Esophagus muscularis mucosa (tissue), 4 donors: ENCODE data around the gene TPO. TPM values are rescaled to one million over a fixed set of nuclear protein-coding genes. Genes with fewer than 3 reads are reported as not detected.

Experiments
- DNase-seq: peaks from one replicate; pipeline ENCODE4 v3.0.0-alpha.2; 2017; ENCODE audit errors: extremely low spot score
- H3K27ac ChIP-seq, 4 donors: fragments of 200-600 bp; sonication (generic); replicated peaks in 1 of 4; 1 replicate in 3 of 4; 2 replicates in 1 of 4; pipeline ENCODE4 v1.5.1; 2016 to 2019; ENCODE audit warnings: mild to moderate bottlenecking in 1 of 4
- H3K27me3 ChIP-seq, 4 donors: fragments of 200-600 bp; sonication (generic); one replicate each; pipeline versions ENCODE4 v1.5.1 to v1.6.0; 2016 to 2019
- H3K36me3 ChIP-seq, 4 donors: fragments of 200-600 bp; sonication (generic); one replicate each; pipeline ENCODE4 v1.5.1; 2016 to 2019
- H3K4me1 ChIP-seq, 4 donors: fragments of 200-600 bp; sonication (generic); one replicate each; pipeline ENCODE4 v1.5.1; 2016 to 2019
- H3K4me3 ChIP-seq, 4 donors: fragments of 200-600 bp; sonication (generic); 1 replicate in 2 of 4; 2 replicates in 2 of 4; pipeline ENCODE4 v1.5.1; 2016 to 2019; ENCODE audit warnings: mild to moderate bottlenecking in 4 of 4, moderate library complexity in 1 of 4
- H3K9me3 ChIP-seq, 4 donors: fragments of 200-600 bp; sonication (generic); 1 replicate in 3 of 4; 2 replicates in 1 of 4; pipeline ENCODE4 v1.5.1; 2016 to 2019
- CTCF ChIP-seq, 3 experiments: fragments of 200-600 bp in 2 of 3; fragments of 450-650 bp in 1 of 3; sonication (generic) in 2 of 3; IDR thresholded peaks; one replicate each; pipeline ENCODE4 v1.5.1; 2017 to 2019; ENCODE audit warnings: antibody characterized with exemption in 3 of 3, mild to moderate bottlenecking in 2 of 3, moderate library complexity in 1 of 3
- EP300 ChIP-seq: sonication (generic); formaldehyde crosslinking; IDR thresholded peaks from one replicate; pipeline ENCODE4 v1.6.1; 2017; ENCODE audit warnings: antibody characterized with exemption
- POLR2A ChIP-seq: fragments of 450-650 bp; IDR thresholded peaks from one replicate; pipeline ENCODE4 v1.6.1; 2017; ENCODE audit warnings: antibody characterized with exemption, moderate library complexity, mild to moderate bottlenecking, low read depth
- POLR2AphosphoS5 ChIP-seq, 2 donors: sonication (generic); formaldehyde crosslinking; IDR thresholded peaks; one replicate each; pipeline ENCODE4 v1.6.1; 2017; ENCODE audit warnings: antibody characterized with exemption in 2 of 2
- WGBS: methylation state at CpG from one replicate; pipeline ENCODE4 v1.1.5; 2018; 5-methylcytosine and 5-hydroxymethylcytosine counted together
- intact Hi-C: fragments of 100-400 bp; cut with DNase I; formaldehyde crosslinking; loops from one replicate; pipeline ENCODE4 v1.15.1; 2023
- total RNA-seq, 4 donors: library from RNA; depleted of rRNA; stranded (reverse); fragments of >200 nt; gene quantifications; one replicate each; pipeline versions ENCODE4 v1.1.0 to v1.2.1, GENCODE V29; 2016

The TPO gene
- total RNA-seq, 4 donors from 2014 or later: 7.1 to 18.4 (median 10.4) TPM

DNA sequence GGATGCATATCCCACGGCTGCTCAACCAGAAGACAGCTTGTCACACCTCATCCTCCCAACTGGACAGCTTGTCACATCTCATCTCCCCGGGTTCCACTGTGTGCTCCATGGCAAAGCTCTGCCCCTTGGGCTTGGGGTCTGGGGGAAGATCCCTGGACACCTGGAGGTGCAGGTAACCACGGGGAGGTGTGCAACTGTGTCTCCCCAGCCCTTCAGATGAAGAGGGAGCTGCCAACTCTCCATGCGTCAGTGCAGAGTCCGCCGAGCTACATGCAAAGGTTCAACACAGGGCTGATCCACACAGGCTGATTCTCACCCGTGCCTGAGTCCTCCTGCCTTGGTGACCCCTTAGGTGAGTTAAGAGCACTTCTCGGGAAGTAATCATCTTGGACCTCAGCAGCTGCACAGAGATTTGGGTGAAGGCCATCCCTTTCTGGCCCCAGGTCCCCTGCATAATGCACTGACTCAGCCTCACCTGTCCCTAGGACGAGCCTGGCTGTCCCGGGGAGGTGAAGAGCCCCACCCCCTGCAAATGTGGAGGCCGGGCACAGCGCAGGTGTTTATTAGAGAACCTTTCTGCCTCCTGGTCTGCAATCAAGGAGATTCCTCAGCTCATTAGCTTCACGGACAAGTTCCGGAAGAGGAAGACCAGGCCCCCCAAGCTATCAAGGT is 173.1 kb downstream of the TPO start:
- peaks cover 4 to 15% (median 7%) of the 10 kb centered on the region in 4 donors for H3K4me1 ChIP-seq
- H3K27ac ChIP-seq: no peak overlapping the region
- intact Hi-C loops: no loop called here
- H3K27me3 ChIP-seq: peaks cover 0 to 23% (median 0%) of the 10 kb centered on the region in 4 donors
- no peaks in the 10 kb centered on the region for H3K9me3 ChIP-seq
- TF ChIP-seq POLR2A (no peak), CTCF (IDR thresholded peaks at IDR 0.05) (no peak), POLR2AphosphoS5 (IDR thresholded peaks at IDR 0.05) (no peak), EP300 (no peak)
- WGBS: 88% methylated on average over 11 of the region's 14 CpGs
- no peaks in the 10 kb centered on the region for H3K36me3 ChIP-seq
- H3K4me3 ChIP-seq: no peak overlapping the region
- no peak for DNase-seq

DNA sequence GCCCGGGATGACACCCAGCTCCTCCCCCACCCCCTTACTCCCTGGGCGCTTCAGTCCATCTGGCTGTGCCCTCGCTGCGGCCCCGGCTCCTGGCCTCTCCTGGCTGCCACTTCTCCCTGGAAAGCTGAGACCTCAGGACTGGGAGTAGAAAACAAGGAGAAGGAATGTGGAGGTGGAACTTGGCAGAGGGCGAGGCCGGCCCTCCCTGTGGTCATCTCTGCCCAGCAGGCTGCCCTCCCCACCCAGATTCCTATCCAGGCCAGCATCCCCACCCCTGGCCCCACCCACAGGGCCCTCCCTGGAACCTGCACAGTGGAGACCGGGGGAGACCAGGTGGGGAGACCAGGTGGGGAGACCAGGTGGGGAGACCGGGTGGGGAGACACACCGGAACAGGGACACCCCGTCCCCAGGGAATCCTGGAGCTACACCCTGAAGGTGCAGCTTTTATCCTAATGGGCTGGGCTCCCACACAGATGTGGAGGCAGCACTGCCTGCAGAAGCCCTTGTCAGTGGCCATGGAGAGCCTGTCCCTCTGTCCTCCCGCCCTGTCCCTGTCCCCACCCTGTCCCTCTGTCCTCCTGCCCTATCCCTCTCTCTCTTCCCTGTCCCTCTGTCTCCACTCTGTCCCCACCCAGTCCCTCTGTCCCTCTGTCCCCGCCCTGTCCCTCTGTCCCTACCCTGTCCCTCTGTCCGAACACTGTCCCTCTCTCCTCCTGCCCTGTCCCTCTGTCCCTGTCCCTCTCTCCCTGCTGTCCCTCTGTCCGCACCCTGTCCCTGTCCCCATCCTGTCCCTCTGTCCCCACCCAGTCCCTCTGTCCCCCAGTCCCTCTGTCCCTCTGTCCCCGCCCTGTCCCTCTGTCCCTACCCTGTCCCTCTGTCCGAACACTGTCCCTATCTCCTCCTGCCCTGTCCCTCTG is 173.9 kb downstream of the TPO start:
- 89% methylated on average over 11 of the region's 17 CpGs for WGBS
- Histone ChIP-seq H3K27me3 (peaks cover 0 to 23% (median 0%) of the 10 kb centered on the region in 4 donors), H3K36me3 (no peaks in the 10 kb centered on the region), H3K4me3 (no peak overlapping the region), H3K27ac (no peak overlapping the region), H3K9me3 (no peaks in the 10 kb centered on the region), H3K4me1 (peaks cover 12 to 23% (median 15%) of the 10 kb centered on the region in 4 donors)
- TF ChIP-seq CTCF (IDR thresholded peaks at IDR 0.05) (no peak), POLR2A (no peak), POLR2AphosphoS5 (IDR thresholded peaks at IDR 0.05) (no peak), EP300 (no peak)
- DNase-seq: no peak
- intact Hi-C loops: no loop called here

DNA sequence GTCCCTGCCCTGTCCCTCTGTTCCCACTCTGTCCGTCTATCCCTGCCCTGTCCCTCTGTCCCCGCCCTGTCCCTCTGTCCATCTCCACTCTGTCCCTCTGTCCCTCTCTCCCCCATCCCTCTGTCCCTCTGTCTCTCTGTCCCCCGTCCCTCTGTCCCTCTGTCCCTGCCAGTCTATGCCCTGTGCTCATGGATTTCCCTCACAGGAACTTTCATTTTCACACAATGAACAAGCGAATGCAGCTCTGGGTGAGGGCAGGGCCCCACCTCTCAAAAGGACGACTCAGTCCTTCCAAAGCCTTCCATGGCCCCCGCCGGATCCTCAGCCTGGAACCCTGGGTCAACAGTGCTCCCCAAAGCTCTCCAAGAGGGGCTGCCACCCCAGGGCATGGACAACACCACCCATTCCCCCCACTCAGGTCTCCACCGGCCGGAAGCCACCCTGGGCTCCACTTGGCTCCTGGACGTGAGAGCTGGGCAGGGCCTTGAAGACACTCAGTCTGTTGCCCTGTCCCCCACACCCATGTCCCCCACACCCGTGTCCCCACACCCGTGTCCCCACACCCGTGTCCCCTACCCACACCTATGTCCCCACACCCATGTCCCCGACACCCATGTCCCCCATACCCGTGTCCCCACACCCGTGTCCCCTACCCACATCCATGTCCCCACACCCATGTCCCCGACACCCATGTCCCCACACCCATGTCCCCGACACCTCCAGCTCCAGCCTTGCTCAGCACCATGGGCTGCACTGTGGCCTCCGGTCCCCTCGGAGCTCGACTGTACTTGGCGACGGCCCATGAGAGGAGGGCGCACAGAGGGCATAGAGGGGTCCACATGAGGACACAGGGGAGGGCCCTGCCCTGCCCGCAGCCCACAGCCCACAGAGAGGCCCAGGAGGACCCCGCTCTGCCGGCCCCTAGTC is 175.1 kb downstream of the TPO start:
- Histone ChIP-seq H3K9me3 (no peaks in the 10 kb centered on the region), H3K27ac (no peak overlapping the region), H3K4me1 (peaks cover 19 to 30% (median 22%) of the 10 kb centered on the region in 4 donors), H3K27me3 (peaks cover 0 to 23% (median 0%) of the 10 kb centered on the region in 4 donors), H3K36me3 (no peaks in the 10 kb centered on the region), H3K4me3 (no peak overlapping the region)
- DNase-seq: no peak
- WGBS: 89% methylated on average over 25 of the region's 27 CpGs
- TF ChIP-seq CTCF (IDR thresholded peaks at IDR 0.05) (no peak), POLR2A (no peak), EP300 (no peak), POLR2AphosphoS5 (IDR thresholded peaks at IDR 0.05) (no peak)
- intact Hi-C loops: no loop called here

DNA sequence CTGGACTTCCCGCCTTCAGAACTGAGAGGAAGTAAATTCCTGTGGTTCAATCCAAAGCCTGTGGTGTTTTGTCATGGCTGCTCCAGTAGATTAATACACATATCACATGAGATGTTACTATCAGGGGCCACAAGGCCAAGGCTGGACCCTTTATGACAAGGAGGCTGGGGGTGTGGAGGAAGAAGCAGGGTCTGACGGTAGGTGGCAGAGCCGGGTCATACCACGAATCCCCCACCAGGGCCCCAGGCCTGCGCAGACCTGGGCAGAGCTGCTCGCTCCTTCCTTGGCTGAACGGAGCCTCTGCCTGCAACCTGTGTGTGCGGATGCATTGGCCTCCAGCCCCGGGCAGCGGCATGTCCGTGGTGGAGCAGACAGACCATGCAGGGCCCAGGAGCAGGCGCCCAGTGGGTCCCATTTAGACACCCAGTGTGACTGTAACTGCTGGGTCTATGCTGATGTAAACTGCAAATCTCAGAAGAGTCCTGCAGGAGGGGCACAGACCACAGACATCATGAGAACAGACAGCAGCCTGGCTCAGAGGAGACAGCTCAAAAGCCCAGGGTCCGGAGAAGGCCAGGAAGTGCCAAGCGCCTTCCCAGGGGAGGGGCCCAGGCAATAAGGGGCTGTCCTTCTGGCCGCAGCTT is 175.8 kb downstream of the TPO start:
- no peak overlapping the region for H3K4me3 ChIP-seq
- intact Hi-C loops: no loop called here
- peaks cover 27 to 37% (median 30%) of the 10 kb centered on the region in 4 donors for H3K4me1 ChIP-seq
- no peaks in the 10 kb centered on the region for H3K36me3 ChIP-seq
- peaks cover 0 to 23% (median 0%) of the 10 kb centered on the region in 4 donors for H3K27me3 ChIP-seq
- H3K9me3 ChIP-seq: no peaks in the 10 kb centered on the region
- no peak for TF ChIP-seq POLR2A
- TF ChIP-seq EP300: no peak
- no peak for TF ChIP-seq POLR2AphosphoS5 (IDR thresholded peaks at IDR 0.05)
- TF ChIP-seq CTCF (IDR thresholded peaks at IDR 0.05): no peak
- WGBS: 83% methylated on average over 6 of the region's 15 CpGs
- H3K27ac ChIP-seq: no peak overlapping the region
- DNase-seq: no peak
